ENCODE results near the gene GPR65.

Gene GPR65, protein sequence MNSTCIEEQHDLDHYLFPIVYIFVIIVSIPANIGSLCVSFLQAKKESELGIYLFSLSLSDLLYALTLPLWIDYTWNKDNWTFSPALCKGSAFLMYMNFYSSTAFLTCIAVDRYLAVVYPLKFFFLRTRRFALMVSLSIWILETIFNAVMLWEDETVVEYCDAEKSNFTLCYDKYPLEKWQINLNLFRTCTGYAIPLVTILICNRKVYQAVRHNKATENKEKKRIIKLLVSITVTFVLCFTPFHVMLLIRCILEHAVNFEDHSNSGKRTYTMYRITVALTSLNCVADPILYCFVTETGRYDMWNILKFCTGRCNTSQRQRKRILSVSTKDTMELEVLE

GRCh38 chr14:88005050-88005481 is at the start of gene GPR65:
GPR65 (plus strand) TSS chr14:88005135; CDS start chr14:88010848, 5,713 bp downstream.
- TF ChIP-seq, protein P1, sequence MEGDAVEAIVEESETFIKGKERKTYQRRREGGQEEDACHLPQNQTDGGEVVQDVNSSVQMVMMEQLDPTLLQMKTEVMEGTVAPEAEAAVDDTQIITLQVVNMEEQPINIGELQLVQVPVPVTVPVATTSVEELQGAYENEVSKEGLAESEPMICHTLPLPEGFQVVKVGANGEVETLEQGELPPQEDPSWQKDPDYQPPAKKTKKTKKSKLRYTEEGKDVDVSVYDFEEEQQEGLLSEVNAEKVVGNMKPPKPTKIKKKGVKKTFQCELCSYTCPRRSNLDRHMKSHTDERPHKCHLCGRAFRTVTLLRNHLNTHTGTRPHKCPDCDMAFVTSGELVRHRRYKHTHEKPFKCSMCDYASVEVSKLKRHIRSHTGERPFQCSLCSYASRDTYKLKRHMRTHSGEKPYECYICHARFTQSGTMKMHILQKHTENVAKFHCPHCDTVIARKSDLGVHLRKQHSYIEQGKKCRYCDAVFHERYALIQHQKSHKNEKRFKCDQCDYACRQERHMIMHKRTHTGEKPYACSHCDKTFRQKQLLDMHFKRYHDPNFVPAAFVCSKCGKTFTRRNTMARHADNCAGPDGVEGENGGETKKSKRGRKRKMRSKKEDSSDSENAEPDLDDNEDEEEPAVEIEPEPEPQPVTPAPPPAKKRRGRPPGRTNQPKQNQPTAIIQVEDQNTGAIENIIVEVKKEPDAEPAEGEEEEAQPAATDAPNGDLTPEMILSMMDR (IDR thresholded peaks at IDR 0.05; ENCODE audit: borderline replicate concordance, control extremely low read depth, extremely low read depth, insufficient read depth, missing control alignments): no peak
- in situ Hi-C loops (cut with MboI; ENCODE audit: low sequenced_read_pairs, unreplicated experiment): no loop called here
- DNase-seq (ENCODE audit: low spot score): no peak

DNA sequence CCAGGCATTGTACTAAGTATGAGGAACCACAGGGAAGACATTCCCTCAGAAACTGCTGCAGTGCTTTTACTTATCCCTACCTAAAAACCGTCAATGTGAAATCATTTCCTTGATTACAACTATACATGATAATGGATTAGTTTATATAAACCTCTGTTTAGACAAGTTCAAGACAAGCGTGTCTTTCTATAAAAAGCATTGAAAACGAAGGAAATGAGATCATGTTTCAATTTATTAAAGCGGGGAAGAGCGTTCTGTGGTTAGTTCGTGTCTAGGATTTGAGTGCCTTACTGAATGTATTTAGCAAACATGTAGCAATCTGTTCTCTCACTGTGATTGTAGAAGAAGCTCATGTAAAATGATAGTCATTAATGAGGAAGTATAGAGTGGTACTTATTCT is 49.4 kb upstream of the GPR65 start:
- TF ChIP-seq, protein P1 (IDR thresholded peaks at IDR 0.05; ENCODE audit: borderline replicate concordance, control extremely low read depth, extremely low read depth, insufficient read depth, missing control alignments): no peak
- in situ Hi-C loops (cut with MboI; ENCODE audit: low sequenced_read_pairs, unreplicated experiment): no loop called here

GRCh38 chr14:87960013-87960787 is 44.7 kb upstream of the GPR65 start:
- no peak for DNase-seq (ENCODE audit: low spot score)
- in situ Hi-C loops (cut with MboI; ENCODE audit: low sequenced_read_pairs, unreplicated experiment): no loop called here
- TF ChIP-seq, protein P1 (IDR thresholded peaks at IDR 0.05; ENCODE audit: borderline replicate concordance, control extremely low read depth, extremely low read depth, insufficient read depth, missing control alignments): no peak

More for the DNA sequence above, 49.4 kb upstream of the GPR65 start:
- no peak for DNase-seq (ENCODE audit: low spot score)

DNA sequence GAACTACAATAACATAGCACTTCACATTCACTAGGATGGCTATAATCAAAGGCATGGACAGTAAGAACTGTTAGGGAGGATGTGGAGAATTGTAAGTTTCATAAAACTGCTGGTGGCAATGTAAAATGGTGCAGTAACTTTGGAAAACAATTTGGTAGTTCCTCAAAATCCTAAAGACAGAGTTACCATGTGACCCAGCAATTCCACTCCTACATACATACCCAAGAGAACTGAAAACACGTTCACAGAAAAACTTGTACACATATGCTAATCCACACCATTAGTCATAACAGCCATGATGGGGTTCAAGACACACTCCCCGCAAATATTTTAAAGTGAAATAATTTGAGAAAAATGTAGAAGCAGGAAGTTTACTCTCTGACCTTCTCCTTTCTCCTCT is 43.7 kb upstream of the GPR65 start:
- in situ Hi-C loops (cut with MboI; ENCODE audit: low sequenced_read_pairs, unreplicated experiment): no loop called here
- DNase-seq (ENCODE audit: low spot score): no peak
- TF ChIP-seq, protein P1 (IDR thresholded peaks at IDR 0.05; ENCODE audit: borderline replicate concordance, control extremely low read depth, extremely low read depth, insufficient read depth, missing control alignments): no peak

DNA sequence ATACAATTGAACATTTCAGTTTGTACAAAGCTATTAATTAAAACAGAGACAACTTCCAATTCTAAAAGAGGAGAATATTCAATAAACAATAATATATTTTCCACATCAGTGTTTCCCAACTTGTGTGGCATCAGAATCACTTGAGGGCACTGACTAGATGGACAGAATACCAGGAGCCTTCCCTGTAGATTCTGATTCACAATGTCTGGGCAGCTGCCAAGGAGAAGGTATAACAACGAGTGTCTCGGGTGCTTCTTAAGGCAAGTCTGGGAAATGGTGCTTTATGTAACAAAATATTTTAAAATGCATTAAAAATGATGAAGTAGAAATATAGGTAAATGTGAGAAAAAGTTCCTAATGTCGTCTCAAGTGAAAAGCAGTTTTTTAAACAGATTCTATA is 38.1 kb upstream of the GPR65 start:
- in situ Hi-C loops (cut with MboI; ENCODE audit: low sequenced_read_pairs, unreplicated experiment): no loop called here
- no peak for DNase-seq (ENCODE audit: low spot score)
- TF ChIP-seq, protein P1 (IDR thresholded peaks at IDR 0.05; ENCODE audit: borderline replicate concordance, control extremely low read depth, extremely low read depth, insufficient read depth, missing control alignments): no peak

GRCh38 chr14:87967496-87967895 is 37.4 kb upstream of the GPR65 start:
- in situ Hi-C loops (cut with MboI; ENCODE audit: low sequenced_read_pairs, unreplicated experiment): no loop called here
- TF ChIP-seq, protein P1 (IDR thresholded peaks at IDR 0.05; ENCODE audit: borderline replicate concordance, control extremely low read depth, extremely low read depth, insufficient read depth, missing control alignments): no peak
- DNase-seq (ENCODE audit: low spot score): no peak

All from GM13976 (cell line).